ENCODE measurements around the gene ITGB6.

ITGB6 gene

GRCh38 chr2:160232905-160233475 lies 32.9 kb upstream of the ITGB6 start:
- TF ChIP-seq ZFP3 (CRISPR knock-in tag; IDR thresholded peaks at IDR 0.05) (no peak), ZFP30 (CRISPR knock-in tag; IDR thresholded peaks at IDR 0.05) (no peak), CSRNP3 (CRISPR knock-in tag; IDR thresholded peaks at IDR 0.05) (no peak), BACH2 (CRISPR knock-in tag; IDR thresholded peaks at IDR 0.05; ENCODE audit: borderline replicate concordance) (no peak), TSHZ2 (CRISPR knock-in tag; IDR thresholded peaks at IDR 0.05) (no peak), POU6F1 (CRISPR knock-in tag; IDR thresholded peaks at IDR 0.05; ENCODE audit: borderline replicate concordance, low read depth) (no peak), ISL1 (CRISPR knock-in tag; IDR thresholded peaks at IDR 0.05) (no peak), PPARA (CRISPR knock-in tag; IDR thresholded peaks at IDR 0.05; ENCODE audit: borderline replicate concordance) (no peak), OSR1 (CRISPR knock-in tag; IDR thresholded peaks at IDR 0.05) (no peak), ZNF565 (CRISPR knock-in tag; conservative IDR thresholded peaks at IDR 0.05; ENCODE audit: low read depth) (no peak), GLIS3 (CRISPR knock-in tag; IDR thresholded peaks at IDR 0.05) (no peak), SNAI2 (CRISPR knock-in tag; IDR thresholded peaks at IDR 0.05) (no peak)

GRCh38 chr2:160229591-160229990 lies 29.5 kb upstream of the ITGB6 start:
- peak; percentile 25; the same call in 2 of the 3 replicates for ATAC-seq
- no peak for TF ChIP-seq ZFP3 (CRISPR knock-in tag; IDR thresholded peaks at IDR 0.05)
- peak; percentile 37; the same call in 1 of the 2 replicates for TF ChIP-seq CREB5 (CRISPR knock-in tag; IDR thresholded peaks at IDR 0.05; ENCODE audit: low read depth)
- no peak for TF ChIP-seq PPARA (CRISPR knock-in tag; IDR thresholded peaks at IDR 0.05; ENCODE audit: borderline replicate concordance)
- peak; percentile 85 for TF ChIP-seq ISL1 (CRISPR knock-in tag; IDR thresholded peaks at IDR 0.05)
- no peak for TF ChIP-seq TOX (CRISPR knock-in tag; IDR thresholded peaks at IDR 0.05; ENCODE audit: borderline replicate concordance)
- no peak for TF ChIP-seq PATZ1 (CRISPR knock-in tag; IDR thresholded peaks at IDR 0.05; ENCODE audit: borderline replicate concordance)
- TF ChIP-seq OSR1 (CRISPR knock-in tag; IDR thresholded peaks at IDR 0.05) = no peak
- no peak for TF ChIP-seq ZNF8 (CRISPR knock-in tag; IDR thresholded peaks at IDR 0.05)
- TF ChIP-seq ZNF70 (CRISPR knock-in tag; IDR thresholded peaks at IDR 0.05) = no peak
- TF ChIP-seq RARB (CRISPR knock-in tag; IDR thresholded peaks at IDR 0.05) = no peak

More at GRCh38 chr2:160232905-160233475, 32.9 kb upstream of the ITGB6 start:
- no peak for ATAC-seq

GRCh38 chr2:160228141-160228917 lies 28.3 kb upstream of the ITGB6 start:
- peak; percentile 65 for ATAC-seq
- TF ChIP-seq ZC3H10 (CRISPR knock-in tag; IDR thresholded peaks at IDR 0.05) (peak; percentile 94), ARNTL (CRISPR knock-in tag; IDR thresholded peaks at IDR 0.05; ENCODE audit: borderline replicate concordance, low read depth) (no peak), ESRRG (CRISPR knock-in tag; IDR thresholded peaks at IDR 0.05) (no peak), CREB5 (CRISPR knock-in tag; IDR thresholded peaks at IDR 0.05; ENCODE audit: low read depth) (no peak), ISL1 (CRISPR knock-in tag; IDR thresholded peaks at IDR 0.05) (peak; percentile 88), CSRNP3 (CRISPR knock-in tag; IDR thresholded peaks at IDR 0.05) (peak; percentile 66; the same call in 1 of the 2 replicates), ZFP3 (CRISPR knock-in tag; IDR thresholded peaks at IDR 0.05) (no peak), TOX (CRISPR knock-in tag; IDR thresholded peaks at IDR 0.05; ENCODE audit: borderline replicate concordance) (peak; percentile 83), ZNF70 (CRISPR knock-in tag; IDR thresholded peaks at IDR 0.05) (no peak), POU6F1 (CRISPR knock-in tag; IDR thresholded peaks at IDR 0.05; ENCODE audit: borderline replicate concordance, low read depth) (peak; percentile 37; the same call in 1 of the 2 replicates)
